Measurements from ENCODE around the gene IL17RD. TPM values are rescaled to one million over a fixed set of nuclear protein-coding genes. Genes with fewer than 3 reads are reported as not detected.

Gene IL17RD
- total RNA-seq, 1 donor from 2014 or later = 30.4 TPM

DNA sequence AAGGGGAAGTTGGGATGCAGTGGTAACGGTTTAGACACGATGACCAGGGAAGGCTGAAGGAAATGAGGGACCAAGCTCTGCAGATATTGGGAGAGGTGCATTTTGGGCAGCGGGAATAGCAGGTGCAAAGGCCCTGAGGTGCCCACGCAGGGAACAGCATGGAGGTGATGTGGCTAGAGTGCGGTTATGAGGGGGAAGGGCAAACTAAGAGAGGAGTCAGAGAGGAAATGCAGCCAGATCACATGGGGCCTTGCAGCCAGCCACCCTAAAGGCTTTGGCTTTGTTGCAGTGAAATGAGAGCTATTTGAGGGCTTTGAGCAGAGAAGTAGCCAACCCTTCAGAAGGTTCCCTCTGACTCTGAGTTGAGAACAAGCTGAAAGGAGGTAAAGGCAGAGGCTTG, 102.1 kb downstream of the IL17RD start:
- Mint-ChIP-seq H3K4me3 (ENCODE audit: low read depth) (no peak overlapping the region), H3K4me1 (ENCODE audit: low read depth) (peaks cover 3% of the 10 kb centered on the region), H3K9me3 (ENCODE audit: low read depth) (no peaks in the 10 kb centered on the region), H3K36me3 (ENCODE audit: insufficient read depth) (no peaks in the 10 kb centered on the region), H3K27me3 (no peaks in the 10 kb centered on the region), H3K27ac (peak overlapping the region; percentile 47)
- no peak for DNase-seq (ENCODE audit: low spot score, unreplicated experiment)
- TF ChIP-seq, protein P1, sequence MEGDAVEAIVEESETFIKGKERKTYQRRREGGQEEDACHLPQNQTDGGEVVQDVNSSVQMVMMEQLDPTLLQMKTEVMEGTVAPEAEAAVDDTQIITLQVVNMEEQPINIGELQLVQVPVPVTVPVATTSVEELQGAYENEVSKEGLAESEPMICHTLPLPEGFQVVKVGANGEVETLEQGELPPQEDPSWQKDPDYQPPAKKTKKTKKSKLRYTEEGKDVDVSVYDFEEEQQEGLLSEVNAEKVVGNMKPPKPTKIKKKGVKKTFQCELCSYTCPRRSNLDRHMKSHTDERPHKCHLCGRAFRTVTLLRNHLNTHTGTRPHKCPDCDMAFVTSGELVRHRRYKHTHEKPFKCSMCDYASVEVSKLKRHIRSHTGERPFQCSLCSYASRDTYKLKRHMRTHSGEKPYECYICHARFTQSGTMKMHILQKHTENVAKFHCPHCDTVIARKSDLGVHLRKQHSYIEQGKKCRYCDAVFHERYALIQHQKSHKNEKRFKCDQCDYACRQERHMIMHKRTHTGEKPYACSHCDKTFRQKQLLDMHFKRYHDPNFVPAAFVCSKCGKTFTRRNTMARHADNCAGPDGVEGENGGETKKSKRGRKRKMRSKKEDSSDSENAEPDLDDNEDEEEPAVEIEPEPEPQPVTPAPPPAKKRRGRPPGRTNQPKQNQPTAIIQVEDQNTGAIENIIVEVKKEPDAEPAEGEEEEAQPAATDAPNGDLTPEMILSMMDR (IDR thresholded peaks at IDR 0.05; ENCODE audit: unreplicated experiment) = no peak

DNA sequence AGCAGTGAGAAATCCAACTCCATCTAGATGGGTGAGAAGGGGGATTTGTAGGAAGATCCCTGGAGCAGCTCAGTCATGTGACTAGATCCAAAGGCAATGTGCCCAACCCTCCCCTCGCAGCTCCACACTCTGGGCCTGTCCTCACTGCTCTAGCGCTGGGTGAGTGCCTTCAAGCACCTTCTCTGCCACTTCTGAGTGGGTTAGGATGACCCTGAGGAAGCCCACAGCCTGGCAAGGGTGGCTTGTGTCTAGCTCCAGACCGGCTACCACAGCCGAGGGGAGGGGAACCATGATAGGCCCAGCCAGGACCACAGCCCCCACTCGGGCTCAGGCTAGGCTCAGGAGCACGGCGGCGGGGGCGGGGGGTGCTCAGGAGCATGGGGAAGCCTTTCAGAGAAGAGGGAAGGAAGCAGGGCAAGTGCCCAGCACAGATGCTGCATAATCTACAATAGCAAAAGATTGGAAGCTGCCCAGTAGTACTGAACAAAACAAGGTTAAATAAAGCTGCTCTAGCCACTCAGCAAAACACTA, 103.0 kb downstream of the IL17RD start:
- Mint-ChIP-seq H3K36me3 (ENCODE audit: insufficient read depth) (no peaks in the 10 kb centered on the region), H3K27me3 (no peaks in the 10 kb centered on the region), H3K4me1 (ENCODE audit: low read depth) (peaks cover 3% of the 10 kb centered on the region), H3K4me3 (ENCODE audit: low read depth) (no peak overlapping the region), H3K9me3 (ENCODE audit: low read depth) (no peaks in the 10 kb centered on the region), H3K27ac (peak overlapping the region; percentile 41)
- no peak for DNase-seq (ENCODE audit: low spot score, unreplicated experiment)
- TF ChIP-seq, protein P1 (IDR thresholded peaks at IDR 0.05; ENCODE audit: unreplicated experiment) = no peak

DNA sequence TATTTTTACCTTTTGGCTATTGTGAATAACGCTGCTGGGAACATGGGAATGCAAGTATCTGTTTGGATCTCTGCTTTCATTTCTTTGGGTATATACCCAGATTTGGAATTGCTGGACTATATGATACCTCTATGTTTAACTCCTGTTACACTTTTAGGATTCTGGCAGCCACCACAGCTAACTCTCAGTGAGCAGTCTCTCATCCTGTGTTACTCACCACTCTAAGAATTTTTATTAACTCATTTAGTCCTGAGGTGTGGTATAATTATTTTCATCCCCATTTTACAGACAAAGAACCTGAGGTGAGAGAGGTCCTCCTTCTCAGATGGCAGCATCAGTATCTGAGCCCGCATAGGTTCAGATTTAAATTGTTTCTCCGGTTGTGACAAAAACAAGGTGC, 103.6 kb downstream of the IL17RD start:
- no peak overlapping the region for H3K4me3 Mint-ChIP-seq (ENCODE audit: low read depth)
- TF ChIP-seq, protein P1 (IDR thresholded peaks at IDR 0.05; ENCODE audit: unreplicated experiment) = no peak
- H3K27ac Mint-ChIP-seq = no peak overlapping the region
- no peak for DNase-seq (ENCODE audit: low spot score, unreplicated experiment)
- no peaks in the 10 kb centered on the region for H3K9me3 Mint-ChIP-seq (ENCODE audit: low read depth)
- peaks cover 3% of the 10 kb centered on the region for H3K4me1 Mint-ChIP-seq (ENCODE audit: low read depth)
- no peaks in the 10 kb centered on the region for H3K36me3 Mint-ChIP-seq (ENCODE audit: insufficient read depth)
- no peaks in the 10 kb centered on the region for H3K27me3 Mint-ChIP-seq

DNA sequence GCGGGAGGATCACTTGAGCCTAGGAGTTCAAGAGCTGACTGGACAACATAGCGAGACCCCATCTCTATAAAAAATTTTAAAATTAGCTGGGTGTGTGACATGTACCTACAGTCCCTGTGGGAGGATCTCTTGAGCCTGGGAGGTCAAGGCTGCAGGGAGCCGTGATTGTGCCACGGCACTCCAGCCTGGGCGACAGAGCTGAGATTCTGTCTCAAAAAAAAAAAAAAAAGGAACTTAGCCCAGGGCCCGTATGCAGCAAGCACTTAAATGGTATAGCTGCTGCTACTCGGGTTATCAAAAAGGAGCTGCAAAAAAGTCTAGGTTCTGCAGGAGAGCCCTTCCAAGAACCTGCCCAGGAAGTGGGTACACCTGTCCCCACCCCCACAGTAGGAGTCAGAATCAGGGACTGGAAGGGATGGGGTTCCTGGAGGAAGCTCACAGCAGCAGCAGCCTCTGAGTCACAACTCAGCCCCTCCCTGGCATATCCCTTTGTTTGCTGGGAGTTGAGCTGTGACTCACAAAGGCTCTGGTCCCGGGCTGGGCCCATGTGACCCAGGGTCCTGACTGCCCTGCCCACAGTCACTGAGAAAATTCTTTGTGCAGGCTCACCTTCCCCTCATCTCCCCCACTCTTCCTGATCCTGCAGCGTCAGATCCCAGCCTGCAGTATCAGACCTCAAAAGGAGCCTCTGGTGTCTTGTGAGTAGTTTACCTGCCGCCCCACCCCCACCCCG, 104.9 kb downstream of the IL17RD start, which contains the start of gene SPATA12:
Gene SPATA12, plus strand, starts transcription at position 576 of the 733 bp plus-strand sequence. CDS start 13,031 bp downstream, outside the sequence.
- H3K27me3 Mint-ChIP-seq = no peaks in the 10 kb centered on the region
- H3K4me3 Mint-ChIP-seq (ENCODE audit: low read depth) = no peak within 1 kb of the TSS
- no peaks in the 10 kb centered on the region for H3K36me3 Mint-ChIP-seq (ENCODE audit: insufficient read depth)
- DNase-seq (ENCODE audit: low spot score, unreplicated experiment) = peak; percentile 23
- TF ChIP-seq, protein P1 (IDR thresholded peaks at IDR 0.05; ENCODE audit: unreplicated experiment) = no peak
- peaks cover 3% of the 10 kb centered on the region for H3K4me1 Mint-ChIP-seq (ENCODE audit: low read depth)
- no peaks in the 10 kb centered on the region for H3K9me3 Mint-ChIP-seq (ENCODE audit: low read depth)
- peak within 1 kb of the TSS; percentile 96 for H3K27ac Mint-ChIP-seq

DNA sequence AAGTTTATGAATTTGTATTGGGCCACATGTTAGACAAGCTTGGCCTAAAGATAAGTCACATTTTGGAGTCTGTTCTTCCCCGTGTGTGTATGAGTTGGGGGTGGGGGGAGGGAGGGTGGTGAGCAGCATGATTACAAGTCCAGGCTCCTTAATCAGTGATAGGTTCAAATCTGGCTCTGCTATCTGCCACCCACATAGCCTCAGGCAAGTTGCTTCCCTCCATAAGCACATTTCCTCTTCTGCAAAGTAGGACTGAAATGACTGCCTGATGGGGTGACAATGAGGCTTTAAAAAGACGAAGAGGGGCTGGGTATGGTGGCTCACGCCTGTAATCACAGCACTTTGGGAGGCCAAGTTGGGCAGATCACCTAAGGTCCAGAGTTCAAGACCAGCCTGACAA, 105.7 kb downstream of the IL17RD start:
- no peaks in the 10 kb centered on the region for H3K36me3 Mint-ChIP-seq (ENCODE audit: insufficient read depth)
- H3K4me3 Mint-ChIP-seq (ENCODE audit: low read depth) = no peak overlapping the region
- no peak overlapping the region for H3K27ac Mint-ChIP-seq
- no peak for DNase-seq (ENCODE audit: low spot score, unreplicated experiment)
- no peaks in the 10 kb centered on the region for H3K27me3 Mint-ChIP-seq
- peaks cover 3% of the 10 kb centered on the region for H3K4me1 Mint-ChIP-seq (ENCODE audit: low read depth)
- TF ChIP-seq, protein P1 (IDR thresholded peaks at IDR 0.05; ENCODE audit: unreplicated experiment) = no peak
- no peaks in the 10 kb centered on the region for H3K9me3 Mint-ChIP-seq (ENCODE audit: low read depth)
